ENCODE measurements around the gene FLG2. TPM values are rescaled to one million over a fixed set of nuclear protein-coding genes. Genes with fewer than 3 reads are reported as not detected.

The FLG2 gene
- not detected for polyA plus RNA-seq (2013, experiment 1 of 2)
- polyA plus RNA-seq (2013, experiment 2 of 2) = not detected

DNA sequence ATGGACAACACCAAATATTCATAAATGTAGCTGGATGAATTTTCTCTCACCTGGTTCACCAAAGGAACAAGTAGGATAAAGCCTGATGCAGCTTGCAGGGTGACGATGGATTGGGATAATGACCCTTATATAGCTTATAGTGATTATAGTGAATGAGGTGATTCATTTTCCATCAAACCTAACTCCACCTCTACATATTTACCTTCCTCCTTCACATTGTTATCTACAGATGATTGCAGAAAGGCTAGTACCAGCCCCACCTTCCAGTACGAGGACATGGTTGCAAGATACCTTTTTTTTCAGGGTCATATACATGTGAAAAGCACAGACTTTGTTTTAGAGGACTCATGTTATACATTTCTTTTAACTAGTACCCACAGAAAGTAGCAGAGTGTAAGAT lies at the start of gene FLG2:
Gene FLG2 (minus strand): TSS at position 101 of the 400 bp plus-strand sequence. CDS start 1,122 bp downstream, outside the sequence.
- no CpG with 5 or more reads among the region's 2 CpGs for WGBS, 2 donors (ENCODE audit: extremely low coverage in 2 of 2, insufficient read length in 2 of 2, insufficient replicate concordance in 1 of 2)
- H3K9me3 ChIP-seq (replicated peaks in 1 of 2; ENCODE audit: control insufficient read depth in 2 of 2, insufficient read depth in 1 of 2, low read depth in 1 of 2, low read length in 2 of 2) = peaks cover 0 to 20% of the 10 kb centered on the region in 2 donors

DNA sequence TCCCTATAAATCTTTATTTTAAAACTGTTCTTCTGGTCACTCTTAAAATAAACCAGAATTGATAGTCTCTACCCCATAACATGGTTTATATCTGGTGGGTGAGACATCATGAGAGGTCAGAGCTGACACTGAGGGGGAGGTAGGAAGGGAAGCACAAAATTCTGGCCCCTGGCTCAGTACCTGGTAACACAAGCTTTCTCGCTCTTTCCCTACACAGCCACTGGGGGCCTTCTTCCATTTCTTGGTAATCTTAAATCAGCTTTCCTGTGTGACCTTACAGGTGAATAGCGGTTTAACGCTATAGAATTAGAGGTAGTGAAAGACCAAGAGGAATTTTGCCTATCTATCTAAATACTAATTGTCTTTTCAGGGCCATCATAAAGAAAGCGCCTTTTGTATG lies 48.9 kb upstream of the FLG2 start:
- no peak overlapping the region for H3K4ac ChIP-seq (ENCODE audit: low read length)
- no peak overlapping the region for H4K91ac ChIP-seq (ENCODE audit: low read depth, low read length, poor library complexity)
- no peak overlapping the region for H3K27ac ChIP-seq (replicated peaks; ENCODE audit: low read length)
- no peak overlapping the region for H2BK15ac ChIP-seq (ENCODE audit: low read length)
- no CpG with 5 or more reads among the region's 4 CpGs for WGBS, 2 donors (ENCODE audit: extremely low coverage in 2 of 2, insufficient read length in 2 of 2, insufficient replicate concordance in 1 of 2)
- no peak overlapping the region for H3K18ac ChIP-seq (ENCODE audit: low read length)
- H3K23ac ChIP-seq (ENCODE audit: low read depth, low read length, poor library complexity) = no peak overlapping the region
- H3K27me3 ChIP-seq (ENCODE audit: control insufficient read depth in 3 of 3, insufficient read depth in 3 of 3, low read depth in 1 of 3, low read length in 3 of 3) = peaks cover 0 to 7% (median 0%) of the 10 kb centered on the region in 3 experiments
- H3K4me1 ChIP-seq (ENCODE audit: control insufficient read depth in 2 of 2, insufficient read depth in 1 of 2, low read depth in 1 of 2, low read length in 2 of 2) = no peaks in the 10 kb centered on the region
- DNase-seq (ENCODE audit: low spot score) = no peak
- H3K79me1 ChIP-seq (ENCODE audit: low read depth, low read length) = no peaks in the 10 kb centered on the region
- H2BK5ac ChIP-seq (ENCODE audit: low read length) = no peak overlapping the region
- no peak overlapping the region for H2BK12ac ChIP-seq (ENCODE audit: low read length)
- H2AFZ ChIP-seq (ENCODE audit: low read length) = no peak overlapping the region
- H2AK5ac ChIP-seq (ENCODE audit: low read depth, low read length) = no peak overlapping the region
- H4K8ac ChIP-seq (ENCODE audit: low read depth, low read length) = no peak overlapping the region
- no peak overlapping the region for H3K4me3 ChIP-seq (ENCODE audit: low read length in 2 of 2)
- H3K4me2 ChIP-seq (ENCODE audit: insufficient read depth, low read length, poor library complexity, severe bottlenecking) = no peak overlapping the region
- H3K14ac ChIP-seq (ENCODE audit: low read length) = no peak overlapping the region
- peaks cover 0 to 36% of the 10 kb centered on the region in 2 donors for H3K9me3 ChIP-seq (replicated peaks in 1 of 2; ENCODE audit: control insufficient read depth in 2 of 2, insufficient read depth in 1 of 2, low read depth in 1 of 2, low read length in 2 of 2)
- no peak overlapping the region for H2BK120ac ChIP-seq (ENCODE audit: low read depth, low read length)
- H3K36me3 ChIP-seq (replicated peaks in 1 of 2; ENCODE audit: control insufficient read depth in 2 of 2, insufficient read depth in 2 of 2, low read length in 2 of 2) = no peaks in the 10 kb centered on the region
- H3K9ac ChIP-seq (ENCODE audit: low read depth, low read length, poor library complexity) = no peak overlapping the region

More for the DNA sequence above, at the start of gene FLG2:
- Histone ChIP-seq H3K4me1 (ENCODE audit: control insufficient read depth in 2 of 2, insufficient read depth in 1 of 2, low read depth in 1 of 2, low read length in 2 of 2) (no peaks in the 10 kb centered on the region), H2BK120ac (ENCODE audit: low read depth, low read length) (no peak within 1 kb of the TSS), H4K91ac (ENCODE audit: low read depth, low read length, poor library complexity) (no peak within 1 kb of the TSS), H4K8ac (ENCODE audit: low read depth, low read length) (no peak within 1 kb of the TSS), H3K4ac (ENCODE audit: low read length) (no peak within 1 kb of the TSS), H3K79me1 (ENCODE audit: low read depth, low read length) (no peaks in the 10 kb centered on the region), H2AFZ (ENCODE audit: low read length) (no peak within 1 kb of the TSS), H2BK15ac (ENCODE audit: low read length) (no peak within 1 kb of the TSS), H3K23ac (ENCODE audit: low read depth, low read length, poor library complexity) (no peak within 1 kb of the TSS), H3K9ac (ENCODE audit: low read depth, low read length, poor library complexity) (no peak within 1 kb of the TSS), H3K18ac (ENCODE audit: low read length) (no peak within 1 kb of the TSS), H3K27me3 (ENCODE audit: control insufficient read depth in 3 of 3, insufficient read depth in 3 of 3, low read depth in 1 of 3, low read length in 3 of 3) (no peaks in the 10 kb centered on the region), H3K36me3 (replicated peaks in 1 of 2; ENCODE audit: control insufficient read depth in 2 of 2, insufficient read depth in 2 of 2, low read length in 2 of 2) (no peaks in the 10 kb centered on the region), H2BK5ac (ENCODE audit: low read length) (no peak within 1 kb of the TSS), H3K4me2 (ENCODE audit: insufficient read depth, low read length, poor library complexity, severe bottlenecking) (no peak within 1 kb of the TSS), H3K27ac (replicated peaks; ENCODE audit: low read length) (no peak within 1 kb of the TSS), H2AK5ac (ENCODE audit: low read depth, low read length) (no peak within 1 kb of the TSS), H2BK12ac (ENCODE audit: low read length) (no peak within 1 kb of the TSS), H3K14ac (ENCODE audit: low read length) (no peak within 1 kb of the TSS), H3K4me3 (ENCODE audit: low read length in 2 of 2) (no peak within 1 kb of the TSS)
- no peak for DNase-seq (ENCODE audit: low spot score)

DNA sequence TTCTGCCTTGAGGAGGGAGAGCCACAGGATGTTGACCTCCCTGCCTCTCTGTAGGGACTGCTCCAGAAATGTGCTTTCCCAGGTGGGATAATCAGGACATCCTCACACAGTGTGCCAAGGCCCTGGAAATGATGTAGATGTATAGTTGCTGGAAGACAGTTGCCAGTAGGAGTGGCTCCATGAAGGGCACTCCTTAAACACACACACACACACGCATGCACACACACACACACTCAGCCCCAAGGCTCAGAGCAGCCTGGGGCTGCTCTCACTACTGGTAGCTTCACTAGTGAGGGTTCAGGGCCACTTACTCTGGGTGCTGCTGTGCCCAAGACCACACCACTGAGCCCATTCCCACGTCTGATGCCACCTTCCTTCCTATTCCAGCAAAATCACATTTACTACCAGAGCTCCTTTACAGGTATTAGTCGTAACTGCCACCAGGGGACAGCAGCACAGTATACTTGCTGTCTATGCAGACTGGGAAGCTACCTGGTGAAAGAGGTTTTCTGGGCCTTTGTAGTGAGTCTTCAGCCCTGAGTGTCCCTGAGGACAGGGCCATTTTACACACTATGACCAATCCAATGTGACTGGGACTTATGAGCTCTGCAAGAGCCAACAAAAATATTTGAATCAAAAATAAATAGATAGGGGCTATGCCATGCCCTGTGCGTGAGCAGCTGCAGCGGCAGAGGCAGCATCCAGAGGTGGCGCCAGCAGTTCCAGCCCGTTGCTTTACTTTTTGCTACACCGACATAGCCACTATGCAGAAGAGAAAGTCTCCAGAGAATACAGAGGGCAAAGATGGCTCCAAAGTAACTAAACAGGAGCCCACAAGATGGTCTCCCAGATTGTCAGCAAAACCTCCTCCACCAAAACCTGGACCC lies 39.2 kb upstream of the FLG2 start:
- no peak overlapping the region for H4K8ac ChIP-seq (ENCODE audit: low read depth, low read length)
- DNase-seq (ENCODE audit: low spot score) = no peak
- no peak overlapping the region for H2BK15ac ChIP-seq (ENCODE audit: low read length)
- no peak overlapping the region for H2BK12ac ChIP-seq (ENCODE audit: low read length)
- H3K27ac ChIP-seq (replicated peaks; ENCODE audit: low read length) = no peak overlapping the region
- H3K14ac ChIP-seq (ENCODE audit: low read length) = no peak overlapping the region
- WGBS, 2 donors (ENCODE audit: extremely low coverage in 2 of 2, insufficient read length in 2 of 2, insufficient replicate concordance in 1 of 2) = no CpG with 5 or more reads among the region's 8 CpGs
- no peak overlapping the region for H3K9ac ChIP-seq (ENCODE audit: low read depth, low read length, poor library complexity)
- no peak overlapping the region for H4K91ac ChIP-seq (ENCODE audit: low read depth, low read length, poor library complexity)
- no peaks in the 10 kb centered on the region for H3K4me1 ChIP-seq (ENCODE audit: control insufficient read depth in 2 of 2, insufficient read depth in 1 of 2, low read depth in 1 of 2, low read length in 2 of 2)
- no peak overlapping the region for H3K4me3 ChIP-seq (ENCODE audit: low read length in 2 of 2)
- no peak overlapping the region for H2AFZ ChIP-seq (ENCODE audit: low read length)
- H2BK5ac ChIP-seq (ENCODE audit: low read length) = no peak overlapping the region
- H3K27me3 ChIP-seq (ENCODE audit: control insufficient read depth in 3 of 3, insufficient read depth in 3 of 3, low read depth in 1 of 3, low read length in 3 of 3) = no peaks in the 10 kb centered on the region
- H2BK120ac ChIP-seq (ENCODE audit: low read depth, low read length) = no peak overlapping the region
- H3K36me3 ChIP-seq (replicated peaks in 1 of 2; ENCODE audit: control insufficient read depth in 2 of 2, insufficient read depth in 2 of 2, low read length in 2 of 2) = no peaks in the 10 kb centered on the region
- no peak overlapping the region for H3K4ac ChIP-seq (ENCODE audit: low read length)
- H3K23ac ChIP-seq (ENCODE audit: low read depth, low read length, poor library complexity) = no peak overlapping the region
- H3K79me1 ChIP-seq (ENCODE audit: low read depth, low read length) = no peaks in the 10 kb centered on the region
- H3K9me3 ChIP-seq (replicated peaks in 1 of 2; ENCODE audit: control insufficient read depth in 2 of 2, insufficient read depth in 1 of 2, low read depth in 1 of 2, low read length in 2 of 2) = peaks cover 0 to 18% of the 10 kb centered on the region in 2 donors
- H3K4me2 ChIP-seq (ENCODE audit: insufficient read depth, low read length, poor library complexity, severe bottlenecking) = no peak overlapping the region
- H3K18ac ChIP-seq (ENCODE audit: low read length) = no peak overlapping the region
- H2AK5ac ChIP-seq (ENCODE audit: low read depth, low read length) = no peak overlapping the region

DNA sequence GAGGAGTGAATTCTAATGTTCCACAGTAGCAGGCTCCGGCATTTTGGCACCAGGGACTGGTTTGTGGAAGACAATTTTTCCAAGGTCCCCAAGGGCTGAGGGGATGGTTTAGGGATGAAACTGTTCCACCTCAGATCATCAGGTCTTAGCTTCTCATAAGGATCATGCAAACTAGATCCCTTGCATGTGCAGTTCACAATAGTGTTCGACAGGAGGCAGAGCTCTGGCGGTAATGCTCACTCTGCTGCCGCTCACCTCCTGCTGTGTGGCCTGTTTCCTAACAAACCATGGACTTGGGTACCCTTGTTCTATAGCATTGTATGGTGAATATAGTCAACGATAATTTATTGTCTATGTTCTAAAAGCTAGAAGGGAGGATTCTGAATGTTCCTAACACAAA lies 37.7 kb upstream of the FLG2 start:
- Histone ChIP-seq H2BK120ac (ENCODE audit: low read depth, low read length) (no peak overlapping the region), H3K4me3 (ENCODE audit: low read length in 2 of 2) (no peak overlapping the region), H3K18ac (ENCODE audit: low read length) (no peak overlapping the region), H2BK5ac (ENCODE audit: low read length) (no peak overlapping the region), H3K27ac (replicated peaks; ENCODE audit: low read length) (no peak overlapping the region), H3K27me3 (ENCODE audit: control insufficient read depth in 3 of 3, insufficient read depth in 3 of 3, low read depth in 1 of 3, low read length in 3 of 3) (no peaks in the 10 kb centered on the region), H3K4me2 (ENCODE audit: insufficient read depth, low read length, poor library complexity, severe bottlenecking) (no peak overlapping the region), H4K8ac (ENCODE audit: low read depth, low read length) (no peak overlapping the region), H3K36me3 (replicated peaks in 1 of 2; ENCODE audit: control insufficient read depth in 2 of 2, insufficient read depth in 2 of 2, low read length in 2 of 2) (no peaks in the 10 kb centered on the region), H2AFZ (ENCODE audit: low read length) (no peak overlapping the region), H3K4me1 (ENCODE audit: control insufficient read depth in 2 of 2, insufficient read depth in 1 of 2, low read depth in 1 of 2, low read length in 2 of 2) (no peaks in the 10 kb centered on the region), H2BK15ac (ENCODE audit: low read length) (no peak overlapping the region), H3K9ac (ENCODE audit: low read depth, low read length, poor library complexity) (no peak overlapping the region), H4K91ac (ENCODE audit: low read depth, low read length, poor library complexity) (no peak overlapping the region), H3K14ac (ENCODE audit: low read length) (no peak overlapping the region), H2AK5ac (ENCODE audit: low read depth, low read length) (no peak overlapping the region), H2BK12ac (ENCODE audit: low read length) (no peak overlapping the region), H3K79me1 (ENCODE audit: low read depth, low read length) (no peaks in the 10 kb centered on the region), H3K4ac (ENCODE audit: low read length) (no peak overlapping the region), H3K23ac (ENCODE audit: low read depth, low read length, poor library complexity) (no peak overlapping the region), H3K9me3 (replicated peaks in 1 of 2; ENCODE audit: control insufficient read depth in 2 of 2, insufficient read depth in 1 of 2, low read depth in 1 of 2, low read length in 2 of 2) (peaks cover 0 to 19% of the 10 kb centered on the region in 2 donors)
- no CpG with 5 or more reads among the region's 5 CpGs for WGBS, 2 donors (ENCODE audit: extremely low coverage in 2 of 2, insufficient read length in 2 of 2, insufficient replicate concordance in 1 of 2)
- no peak for DNase-seq (ENCODE audit: low spot score)

Data from neuronal stem cell (in vitro differentiated cells).